ENCODE measurements around the gene STX10. TPM values are rescaled to one million over a fixed set of nuclear protein-coding genes. Genes with fewer than 3 reads are reported as not detected.

The STX10 gene
- polyA plus RNA-seq, 2 of the 4 experiments (the other 2 are of a cell fraction) = 41.5 to 61.2 TPM

DNA sequence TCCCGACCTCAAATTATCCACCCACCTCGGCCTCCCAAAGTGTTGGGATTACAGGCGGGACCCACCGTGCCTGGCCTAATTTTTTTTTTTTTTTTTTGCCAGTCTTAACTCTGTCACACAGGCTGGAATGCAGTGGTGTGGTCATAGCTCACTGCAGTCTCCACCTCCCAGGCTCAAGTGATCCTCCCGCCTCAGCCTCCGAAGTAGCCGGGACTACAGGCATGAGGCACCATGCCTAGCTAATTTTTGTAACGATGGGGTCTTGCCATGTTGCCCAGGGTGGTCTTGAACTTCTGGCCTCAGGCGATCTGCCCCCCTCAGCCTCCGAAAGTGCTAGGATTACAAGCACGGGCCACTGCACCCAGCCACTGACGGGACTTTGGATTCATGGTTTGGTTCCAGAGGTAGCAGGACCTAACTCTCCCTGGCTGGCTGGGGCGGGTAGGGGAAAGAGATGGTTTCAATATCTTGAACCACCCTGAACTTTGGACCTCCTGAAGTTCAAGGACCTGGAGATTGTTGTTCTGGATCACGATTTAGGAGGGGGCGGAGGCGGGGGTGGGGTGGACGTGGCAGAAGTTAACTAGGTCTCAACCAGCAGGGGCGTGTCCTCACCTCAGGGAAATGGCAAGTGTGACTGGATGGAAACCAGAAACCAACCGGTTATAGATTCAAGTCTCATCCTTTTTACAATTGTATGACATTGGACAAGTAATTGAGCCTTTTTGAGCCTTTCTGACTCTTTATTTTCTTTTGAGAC is 40.8 kb upstream of the STX10 start:
- no peak overlapping the region for H3K4me3 ChIP-seq
- TF ChIP-seq NR3C1 (IDR thresholded peaks at IDR 0.05) (no peak), MYC (IDR thresholded peaks at IDR 0.05; ENCODE audit: borderline replicate concordance, low read length) (no peak), RNF2 (IDR thresholded peaks at IDR 0.05; ENCODE audit: borderline replicate concordance, low read depth) (no peak), SREBF2 (IDR thresholded peaks at IDR 0.05) (no peak), JUN (IDR thresholded peaks at IDR 0.05) (no peak), FOSL2 (IDR thresholded peaks at IDR 0.05) (no peak), FOSL2 (CRISPR knock-in tag; IDR thresholded peaks at IDR 0.05) (no peak), CTCF (IDR thresholded peaks at IDR 0.05) (no peak), HOXB13 (CRISPR knock-in tag; IDR thresholded peaks at IDR 0.05; ENCODE audit: low read depth) (no peak), TFCP2L1 (CRISPR knock-in tag; IDR thresholded peaks at IDR 0.05) (no peak), ZSCAN20 (CRISPR knock-in tag; IDR thresholded peaks at IDR 0.05) (no peak), RARB (CRISPR knock-in tag; IDR thresholded peaks at IDR 0.05) (no peak), ELK1 (IDR thresholded peaks at IDR 0.05; ENCODE audit: low read depth, low read length) (no peak)
- TF ChIP-seq, protein P1, sequence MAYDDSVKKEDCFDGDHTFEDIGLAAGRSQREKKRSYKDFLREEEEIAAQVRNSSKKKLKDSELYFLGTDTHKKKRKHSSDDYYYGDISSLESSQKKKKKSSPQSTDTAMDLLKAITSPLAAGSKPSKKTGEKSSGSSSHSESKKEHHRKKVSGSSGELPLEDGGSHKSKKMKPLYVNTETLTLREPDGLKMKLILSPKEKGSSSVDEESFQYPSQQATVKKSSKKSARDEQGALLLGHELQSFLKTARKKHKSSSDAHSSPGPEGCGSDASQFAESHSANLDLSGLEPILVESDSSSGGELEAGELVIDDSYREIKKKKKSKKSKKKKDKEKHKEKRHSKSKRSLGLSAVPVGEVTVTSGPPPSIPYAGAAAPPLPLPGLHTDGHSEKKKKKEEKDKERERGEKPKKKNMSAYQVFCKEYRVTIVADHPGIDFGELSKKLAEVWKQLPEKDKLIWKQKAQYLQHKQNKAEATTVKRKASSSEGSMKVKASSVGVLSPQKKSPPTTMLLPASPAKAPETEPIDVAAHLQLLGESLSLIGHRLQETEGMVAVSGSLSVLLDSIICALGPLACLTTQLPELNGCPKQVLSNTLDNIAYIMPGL (CRISPR knock-in tag; IDR thresholded peaks at IDR 0.05; ENCODE audit: borderline replicate concordance) = no peak
- TF ChIP-seq, protein P2, sequence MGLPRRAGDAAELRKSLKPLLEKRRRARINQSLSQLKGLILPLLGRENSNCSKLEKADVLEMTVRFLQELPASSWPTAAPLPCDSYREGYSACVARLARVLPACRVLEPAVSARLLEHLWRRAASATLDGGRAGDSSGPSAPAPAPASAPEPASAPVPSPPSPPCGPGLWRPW (IDR thresholded peaks at IDR 0.05) = no peak
- FAIRE-seq (no peak), ATAC-seq (no peak), DNase-seq (ENCODE audit: low read depth in 1 of 2, low spot score in 1 of 2) (no peak)
- H3K4me2 ChIP-seq = no peak overlapping the region
- WGBS (ENCODE audit: missing lambda C conversion rate) = 83% methylated on average over 16 of the region's 19 CpGs
- no peak overlapping the region; a peak in 1 of 6 replicates for H3K27ac ChIP-seq
- H3K4me1 ChIP-seq = 0 out of 3 replicates have a peak, but pooled peaks cover 5% of the 10 kb centered on the region
- CTCF ChIA-PET = no interaction called here
- POLR2A ChIA-PET = no interaction called here
- H3K9me3 ChIP-seq = no peaks in the 10 kb centered on the region

DNA sequence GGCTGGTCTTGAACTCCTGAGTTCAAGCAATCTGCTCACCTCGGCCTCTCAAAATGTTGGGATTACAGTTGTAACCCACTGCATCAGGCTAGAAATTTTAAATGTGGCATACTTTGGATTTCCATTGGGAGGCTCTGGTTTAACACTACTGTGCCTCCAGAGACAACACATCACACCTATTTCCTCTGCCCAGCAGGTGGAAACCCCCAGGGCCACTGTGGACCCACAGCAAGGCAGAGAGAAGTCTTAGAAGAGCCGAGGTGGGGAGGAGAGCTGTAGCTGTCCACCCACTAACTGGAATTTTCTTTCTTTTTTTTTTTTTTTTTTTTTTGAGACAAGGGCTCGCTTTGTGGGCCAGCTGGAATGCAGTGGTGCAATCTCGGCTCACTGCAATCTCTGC is 39.4 kb upstream of the STX10 start:
- ChIA-PET POLR2A (interaction anchor here (0.6 kb wide), 1 partner anchor 27 kb away, joined by 3 read pairs; no protein-coding TSS in a partner anchor), CTCF (no interaction called here)
- H3K4me3 ChIP-seq = no peak overlapping the region
- no peak overlapping the region for H3K4me2 ChIP-seq
- H3K9me3 ChIP-seq = no peaks in the 10 kb centered on the region
- no peak for TF ChIP-seq FOSB (CRISPR knock-in tag; IDR thresholded peaks at IDR 0.05)
- no peak for TF ChIP-seq SMC3 (IDR thresholded peaks at IDR 0.05)
- TF ChIP-seq CHD4 (IDR thresholded peaks at IDR 0.05; ENCODE audit: borderline replicate concordance) = no peak
- TF ChIP-seq, protein P3, sequence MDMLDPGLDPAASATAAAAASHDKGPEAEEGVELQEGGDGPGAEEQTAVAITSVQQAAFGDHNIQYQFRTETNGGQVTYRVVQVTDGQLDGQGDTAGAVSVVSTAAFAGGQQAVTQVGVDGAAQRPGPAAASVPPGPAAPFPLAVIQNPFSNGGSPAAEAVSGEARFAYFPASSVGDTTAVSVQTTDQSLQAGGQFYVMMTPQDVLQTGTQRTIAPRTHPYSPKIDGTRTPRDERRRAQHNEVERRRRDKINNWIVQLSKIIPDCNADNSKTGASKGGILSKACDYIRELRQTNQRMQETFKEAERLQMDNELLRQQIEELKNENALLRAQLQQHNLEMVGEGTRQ (IDR thresholded peaks at IDR 0.05) = no peak
- TF ChIP-seq CHD2 (IDR thresholded peaks at IDR 0.05; ENCODE audit: low read length, partially characterized antibody) = no peak
- TF ChIP-seq, protein P2 (IDR thresholded peaks at IDR 0.05) = no peak
- TF ChIP-seq MAX (IDR thresholded peaks at IDR 0.05) = no peak
- no peak for TF ChIP-seq CBX2 (IDR thresholded peaks at IDR 0.05; ENCODE audit: borderline replicate concordance, low read depth)
- no peak for TF ChIP-seq POLR2AphosphoS2 (conservative IDR thresholded peaks at IDR 0.05; ENCODE audit: low read length)
- no peak for TF ChIP-seq CEBPB (IDR thresholded peaks at IDR 0.05)
- TF ChIP-seq FOXS1 (CRISPR knock-in tag; IDR thresholded peaks at IDR 0.05) = no peak
- TF ChIP-seq MAFK (IDR thresholded peaks at IDR 0.05; ENCODE audit: partially characterized antibody) = no peak
- TF ChIP-seq ELK1 (IDR thresholded peaks at IDR 0.05; ENCODE audit: low read depth, low read length) = no peak
- WGBS (ENCODE audit: missing lambda C conversion rate) = 75% methylated on average over 4 of the region's 4 CpGs
- ATAC-seq = no peak
- no peak for FAIRE-seq
- no peak for DNase-seq (ENCODE audit: low read depth in 1 of 2, low spot score in 1 of 2)
- H3K27ac ChIP-seq = no peak overlapping the region
- no peaks in the 10 kb centered on the region for H3K4me1 ChIP-seq
